GM19240 (cell line): Measurements from ENCODE around the gene CRYZL1.
"Not testable (repeated sequence)": the region's sequence is repeated elsewhere in the genome, so short reads cannot be mapped to it uniquely, and the experiment has no call there.

Source experiments
- DNase-seq: peaks from one replicate; pipeline ENCODE4 v3.0.0; 2011; ENCODE audit warnings: low spot score; ENCODE audit not compliant: insufficient read length

CRYZL1 gene

DNA sequence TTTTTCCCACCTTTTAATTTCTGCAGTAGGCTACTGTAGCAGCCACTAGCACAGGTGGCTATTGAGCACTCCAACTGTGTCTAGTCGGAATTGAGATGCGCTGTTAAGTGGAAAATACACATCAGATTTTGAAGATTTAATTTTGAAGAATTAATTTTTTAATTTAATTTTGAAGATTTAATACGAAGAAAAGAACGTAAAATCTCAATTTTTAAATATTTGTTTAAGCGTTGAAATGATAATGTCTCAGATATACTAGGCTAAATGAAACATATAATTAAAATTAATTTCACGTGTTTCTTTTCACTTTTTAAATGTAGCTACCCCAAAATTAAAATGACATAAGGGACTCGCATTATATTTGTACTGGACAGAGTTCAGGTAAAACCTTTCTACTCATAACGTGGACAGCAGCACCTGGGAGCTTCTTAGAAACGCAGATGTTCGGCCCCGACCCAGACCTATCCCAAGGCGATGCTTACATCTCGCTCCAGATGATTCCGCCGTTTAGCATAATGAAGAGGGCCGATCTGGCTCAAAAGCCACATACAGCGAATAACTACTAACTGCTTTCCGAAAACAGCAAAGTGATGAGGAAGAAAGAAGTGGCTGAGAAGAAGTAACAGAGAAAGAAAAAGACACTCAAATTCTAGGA, 717 bp downstream of the CRYZL1 start:
- no peak for DNase-seq

DNA sequence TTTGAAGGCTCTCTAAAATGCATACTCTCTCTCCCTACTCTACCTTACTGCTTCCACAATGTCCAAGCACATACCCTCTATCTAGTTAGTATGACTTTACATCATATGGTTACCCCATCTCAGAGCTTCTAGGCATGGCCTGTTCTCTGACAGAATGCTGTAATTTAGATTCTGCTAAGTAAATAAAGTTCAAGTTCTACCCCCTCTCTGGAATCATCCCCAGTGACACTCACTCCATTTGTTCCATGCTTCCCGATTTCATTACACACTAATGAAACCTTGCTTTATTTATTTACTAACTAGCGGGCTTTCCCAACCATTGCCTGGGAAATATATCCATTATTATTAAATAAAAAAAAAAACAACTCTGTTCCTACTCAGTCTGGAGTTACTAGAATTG, 7.3 kb downstream of the CRYZL1 start:
- no peak for DNase-seq

DNA sequence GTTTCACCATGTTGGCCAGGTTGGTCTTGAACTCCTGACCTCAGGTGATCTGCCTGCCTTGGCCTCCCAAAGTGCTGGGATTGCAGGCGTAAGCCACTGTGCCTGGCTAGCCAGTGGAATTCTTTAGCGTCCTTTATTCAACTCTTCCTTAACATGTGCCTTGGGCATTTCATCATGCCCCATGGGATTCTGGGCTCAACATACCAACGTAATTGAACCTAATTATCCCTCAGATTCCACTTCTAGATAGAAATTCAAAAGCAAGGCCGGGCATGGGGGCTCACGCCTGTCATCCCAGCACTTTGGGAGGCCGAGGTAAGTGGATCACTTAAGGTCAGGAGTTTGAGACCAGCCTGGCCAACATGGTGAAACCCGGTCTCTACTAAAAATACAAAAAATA, 15.4 kb downstream of the CRYZL1 start:
- DNase-seq, result not testable (repeated sequence)

DNA sequence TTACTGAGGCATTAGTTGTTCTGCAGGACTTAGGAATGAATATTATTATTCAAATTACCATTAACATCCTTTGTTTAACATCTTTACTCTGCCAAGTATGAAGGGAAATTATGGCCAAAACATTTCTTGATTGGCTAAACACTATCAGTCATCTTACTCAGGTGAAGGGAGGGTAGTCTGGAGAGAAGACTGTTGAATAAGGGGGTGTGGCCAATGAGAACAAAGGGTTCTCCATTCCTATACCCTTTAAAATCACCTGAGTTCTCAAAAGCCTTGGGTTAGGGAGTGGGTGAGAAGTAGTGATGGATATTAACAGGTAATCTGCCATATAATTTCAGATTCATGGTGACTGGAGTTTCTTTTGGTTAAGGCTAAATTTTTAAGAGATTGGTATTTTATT, 19.3 kb downstream of the CRYZL1 start:
- DNase-seq, result no peak

DNA sequence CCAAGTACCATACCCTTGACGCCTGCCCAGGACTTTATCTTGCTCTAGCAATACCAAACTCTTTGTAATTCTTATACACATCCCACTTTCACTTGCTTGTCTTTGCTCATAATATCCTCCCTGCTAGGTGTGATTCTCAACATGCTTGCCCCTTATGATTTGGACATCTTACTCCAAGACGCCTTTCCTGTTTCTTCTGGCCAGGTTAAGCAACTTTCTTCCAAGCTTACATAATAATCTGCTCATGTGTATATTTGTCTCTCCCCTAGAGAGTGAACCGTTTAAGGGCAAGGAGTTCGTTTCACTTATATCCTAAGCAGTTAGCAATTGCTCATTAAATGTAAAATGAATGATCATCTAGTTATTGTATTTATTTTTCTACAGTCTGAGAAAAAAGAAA, 21.8 kb downstream of the CRYZL1 start:
- DNase-seq, result no peak

- no peak for DNase-seq
Measured at GRCh38 chr21:33618407-33618806, 23.1 kb downstream of the CRYZL1 start.

DNA sequence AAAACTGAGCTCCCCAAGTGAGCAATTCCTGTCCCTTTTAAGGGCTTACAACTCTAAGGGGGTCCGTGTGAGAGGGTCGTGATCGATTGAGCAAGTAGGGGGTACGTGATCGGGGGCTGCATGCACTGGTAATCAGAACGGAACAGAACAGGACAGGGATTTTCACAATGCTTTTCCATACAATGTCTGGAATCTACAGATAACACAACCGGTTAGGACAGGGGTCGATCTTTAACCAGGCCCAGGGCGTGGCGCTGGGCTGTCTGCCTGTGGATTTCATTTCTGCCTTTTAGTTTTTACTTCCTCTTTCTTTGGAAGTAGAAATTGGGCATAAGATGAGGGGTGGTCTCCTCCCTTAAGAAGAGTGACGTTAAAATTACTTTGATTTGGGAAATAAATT, 24.0 kb downstream of the CRYZL1 start:
- DNase-seq, result not testable (repeated sequence)

GRCh38 chr21:33611006-33611744, 30.4 kb downstream of the CRYZL1 start:
- DNase-seq, result no peak

- DNase-seq, result no peak
Measured at GRCh38 chr21:33608559-33608958, 33.0 kb downstream of the CRYZL1 start.

GRCh38 chr21:33598051-33598450, 43.5 kb downstream of the CRYZL1 start:
- no peak for DNase-seq

GRCh38 chr21:33588485-33589335, 52.8 kb downstream of the CRYZL1 start, which contains the start of gene DONSON:
DONSON (minus strand) TSS chr21:33588684; CDS start chr21:33588641, 43 bp downstream.
- DNase-seq, result peak; percentile 81

DNA sequence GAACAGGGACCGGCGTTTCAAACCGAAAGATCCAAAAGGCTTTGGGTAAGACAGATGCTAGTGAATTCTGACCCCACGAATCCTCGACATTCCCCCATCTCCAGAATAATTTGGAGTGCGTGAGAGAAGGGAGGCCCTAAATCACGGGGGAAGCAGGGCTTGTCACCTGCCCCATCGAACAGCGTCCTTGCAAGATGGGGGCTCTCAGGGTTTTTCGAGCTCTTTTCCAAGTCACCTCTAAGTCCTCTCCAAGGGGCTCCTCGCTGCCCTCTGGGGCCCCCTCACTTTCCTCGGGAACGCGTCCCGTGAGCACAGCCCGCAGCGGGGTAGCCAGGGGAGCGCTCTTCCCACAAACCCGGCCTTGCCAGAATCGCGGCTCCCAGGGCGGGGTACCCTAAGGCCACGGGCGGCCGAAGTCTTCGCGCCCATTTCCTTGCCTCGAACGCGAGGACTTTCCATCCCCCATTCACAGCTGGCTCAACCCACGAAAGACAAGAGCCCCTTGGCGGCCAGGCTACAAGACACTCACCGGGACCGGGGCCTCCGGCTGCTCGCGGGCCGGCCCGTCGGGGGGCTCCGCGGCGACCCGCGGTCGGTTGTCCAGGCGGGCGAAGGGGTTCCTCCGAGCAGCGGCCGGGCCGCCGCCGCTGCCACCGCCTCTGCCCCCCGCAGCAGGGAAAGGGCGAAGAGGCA, 53.6 kb downstream of the CRYZL1 start:
- peak; percentile 14 for DNase-seq

- DNase-seq, result no peak
Measured at GRCh38 chr21:33586927-33587326, 54.6 kb downstream of the CRYZL1 start.

DNA sequence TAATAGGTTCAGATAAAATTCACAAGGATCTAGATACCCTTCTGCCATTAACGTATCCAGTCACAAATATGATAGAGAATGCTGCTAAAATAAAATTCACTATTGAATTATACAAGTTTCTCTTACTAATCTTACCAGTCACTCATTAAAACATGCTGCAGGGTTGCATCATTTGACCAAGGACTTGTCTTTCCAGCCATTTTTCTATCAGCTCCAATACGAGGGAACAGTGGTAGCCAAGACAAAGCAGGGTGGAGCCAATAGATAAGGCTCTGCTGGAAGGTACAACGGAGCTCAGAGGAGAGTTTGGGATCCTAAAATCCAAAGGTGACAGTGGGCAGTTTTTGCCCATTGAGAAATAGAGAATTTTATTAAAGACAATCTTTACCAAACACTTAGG, 57.1 kb downstream of the CRYZL1 start:
- DNase-seq, result no peak

DNA sequence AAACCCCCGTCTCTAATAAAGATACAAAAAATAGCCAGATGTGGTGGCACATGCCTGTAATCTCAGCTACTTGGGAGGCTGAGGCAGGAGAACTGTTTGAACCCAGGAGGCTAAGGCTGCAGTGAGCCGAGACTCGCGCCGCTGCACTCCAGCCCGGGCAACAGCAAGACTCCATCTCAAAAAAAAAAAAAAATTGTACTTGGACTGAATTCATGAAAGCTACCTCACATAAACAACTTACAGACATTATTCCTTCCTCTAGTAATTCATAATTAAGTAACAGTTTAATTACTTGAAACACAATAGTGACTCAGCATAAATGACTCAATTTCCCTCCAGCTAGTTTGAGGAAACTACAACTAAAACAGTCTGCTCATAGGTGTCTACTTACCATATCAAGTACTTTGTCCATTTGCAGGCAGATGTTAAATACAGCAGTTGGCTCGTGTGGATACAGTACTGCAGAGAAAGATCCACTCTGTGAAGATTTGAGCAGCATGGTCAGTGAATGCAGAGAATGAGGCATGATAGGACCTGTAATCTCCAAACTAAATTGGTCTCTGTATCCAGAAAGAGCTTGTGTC, 62.5 kb downstream of the CRYZL1 start:
- no peak for DNase-seq

DNA sequence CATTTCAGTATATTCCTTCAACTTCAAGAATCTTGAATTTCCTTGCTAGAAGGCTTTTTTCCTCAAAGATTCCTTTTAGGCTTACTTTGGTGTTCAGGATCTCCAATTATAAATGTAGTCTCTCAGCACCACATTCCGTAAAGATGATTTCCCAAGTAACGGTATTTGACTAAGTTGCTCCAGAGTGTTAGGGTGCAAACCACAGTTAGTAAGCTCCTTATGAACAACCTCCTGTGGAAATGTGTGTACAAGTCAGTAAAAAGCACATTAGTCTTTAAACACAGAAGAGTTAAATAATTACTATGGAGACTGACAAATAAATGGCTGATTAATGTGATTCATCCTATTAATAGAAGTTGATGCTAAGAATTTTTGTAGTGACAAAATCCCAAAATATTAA, 63.3 kb downstream of the CRYZL1 start:
- no peak for DNase-seq

DNA sequence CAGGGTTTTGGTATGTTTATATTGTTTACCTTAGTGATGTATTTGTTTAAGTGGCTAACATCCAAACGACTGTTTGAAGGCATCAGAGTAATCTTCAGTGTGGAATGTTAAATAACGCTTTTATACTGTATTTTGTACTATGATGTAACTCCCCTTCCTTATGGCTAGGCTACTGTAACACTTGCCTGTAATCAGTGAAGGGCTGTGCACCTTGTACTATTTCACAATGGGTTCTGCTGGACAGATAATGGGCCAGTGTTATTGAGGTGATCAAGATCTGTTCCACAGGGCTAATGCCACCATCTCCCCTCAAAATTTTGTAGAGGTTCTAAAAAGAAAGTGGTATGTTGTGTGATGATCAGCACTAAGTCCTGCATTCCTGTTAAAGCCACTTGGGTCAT, 64.8 kb downstream of the CRYZL1 start:
- DNase-seq, result not testable (repeated sequence)

DNA sequence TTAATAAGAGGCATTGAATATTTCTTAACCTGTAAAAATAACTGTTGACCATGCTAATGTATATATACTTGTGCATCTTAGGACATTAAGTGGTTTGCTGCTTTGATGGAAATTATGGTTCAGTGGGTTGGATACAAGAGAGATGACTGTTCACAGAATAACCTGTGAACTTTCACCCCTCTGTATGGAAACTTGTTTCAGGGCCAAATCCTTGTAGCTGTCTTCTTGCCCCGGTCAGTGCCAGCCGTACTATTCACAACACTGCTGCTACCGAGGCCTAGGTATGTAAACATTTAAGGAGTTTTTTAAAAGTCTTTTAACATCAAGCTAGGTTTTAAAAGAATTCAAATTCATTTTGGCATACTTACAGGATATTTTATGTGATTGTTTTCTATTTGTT, 69.2 kb downstream of the CRYZL1 start:
- DNase-seq, result no peak

DNA sequence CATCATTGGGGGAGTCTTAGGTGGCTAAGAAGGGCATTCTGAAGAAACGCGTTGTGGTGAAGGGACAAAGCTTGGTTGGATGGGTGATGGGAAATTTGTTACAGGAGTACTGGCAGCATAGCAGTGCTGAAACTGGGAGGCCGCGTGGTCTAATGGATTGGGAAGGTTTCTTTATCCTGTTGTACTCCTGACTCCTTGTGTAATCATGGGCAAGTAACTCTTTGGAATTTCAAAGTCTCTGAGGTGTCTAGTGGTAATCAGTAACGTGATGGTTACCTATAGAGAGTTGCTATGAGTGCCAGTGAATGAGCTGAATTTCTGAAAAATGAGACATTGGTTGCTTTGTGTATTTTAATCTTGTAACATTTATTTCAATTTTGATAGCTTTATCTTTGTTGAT, 71.5 kb downstream of the CRYZL1 start:
- DNase-seq, result no peak

- no peak for DNase-seq
Measured at GRCh38 chr21:33568448-33568847, 73.1 kb downstream of the CRYZL1 start.

DNA sequence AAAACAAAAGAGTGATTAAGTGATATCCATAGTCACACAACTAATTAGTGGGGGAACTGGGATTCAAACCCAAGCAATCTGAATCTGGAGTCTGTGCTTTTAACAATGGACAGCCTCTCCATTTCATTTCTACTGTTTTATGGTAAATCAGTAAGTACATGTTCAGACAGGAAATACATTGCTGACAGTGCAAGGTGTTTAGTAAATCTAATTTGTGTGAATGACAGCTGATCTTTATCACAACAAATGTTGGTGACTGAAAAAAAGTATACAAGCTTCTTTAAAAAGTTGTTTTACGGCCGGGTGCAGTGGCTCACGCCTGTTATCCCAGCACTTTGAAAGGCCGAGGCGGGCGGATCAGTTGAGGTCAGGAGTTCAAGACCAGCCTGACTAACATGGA, 73.6 kb downstream of the CRYZL1 start:
- no peak for DNase-seq
